GM12875 (cell line): ENCODE measurements around the gene KRTAP1-5.

Experiments used
- H3K4me3 ChIP-seq: one replicate; pipeline ENCODE4 v1.5.1; 2011; ENCODE audit warnings: low read depth, low read length, control low read depth
- TF ChIP-seq, protein P1 (sequence below): IDR thresholded peaks from 2 replicates; pipeline ENCODE4 v1.5.1; 2011; ENCODE audit warnings: low read depth, mild to moderate bottlenecking, control low read depth, inconsistent platforms, low read length, moderate library complexity, borderline replicate concordance; ENCODE audit not compliant: insufficient read depth

The KRTAP1-5 gene

DNA sequence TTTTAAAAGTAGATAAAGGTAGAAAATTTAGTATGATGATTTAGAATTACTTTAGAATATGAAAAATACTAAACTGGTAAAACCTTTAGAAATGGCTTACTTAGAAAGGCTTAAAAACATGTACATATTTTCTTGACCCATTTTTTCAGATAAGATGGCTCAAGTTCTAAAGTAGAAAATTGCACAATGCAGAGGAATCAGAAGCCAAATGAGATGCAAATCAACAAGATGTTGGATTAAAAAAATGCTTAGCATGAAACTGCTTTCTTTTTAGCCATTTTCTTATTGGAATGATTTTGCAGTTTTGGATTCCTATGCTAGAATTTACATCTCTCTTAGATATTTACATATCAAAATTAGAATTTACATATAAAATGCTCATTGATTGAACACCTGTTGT, 16.6 kb downstream of the KRTAP1-5 start:
- TF ChIP-seq, protein P1, sequence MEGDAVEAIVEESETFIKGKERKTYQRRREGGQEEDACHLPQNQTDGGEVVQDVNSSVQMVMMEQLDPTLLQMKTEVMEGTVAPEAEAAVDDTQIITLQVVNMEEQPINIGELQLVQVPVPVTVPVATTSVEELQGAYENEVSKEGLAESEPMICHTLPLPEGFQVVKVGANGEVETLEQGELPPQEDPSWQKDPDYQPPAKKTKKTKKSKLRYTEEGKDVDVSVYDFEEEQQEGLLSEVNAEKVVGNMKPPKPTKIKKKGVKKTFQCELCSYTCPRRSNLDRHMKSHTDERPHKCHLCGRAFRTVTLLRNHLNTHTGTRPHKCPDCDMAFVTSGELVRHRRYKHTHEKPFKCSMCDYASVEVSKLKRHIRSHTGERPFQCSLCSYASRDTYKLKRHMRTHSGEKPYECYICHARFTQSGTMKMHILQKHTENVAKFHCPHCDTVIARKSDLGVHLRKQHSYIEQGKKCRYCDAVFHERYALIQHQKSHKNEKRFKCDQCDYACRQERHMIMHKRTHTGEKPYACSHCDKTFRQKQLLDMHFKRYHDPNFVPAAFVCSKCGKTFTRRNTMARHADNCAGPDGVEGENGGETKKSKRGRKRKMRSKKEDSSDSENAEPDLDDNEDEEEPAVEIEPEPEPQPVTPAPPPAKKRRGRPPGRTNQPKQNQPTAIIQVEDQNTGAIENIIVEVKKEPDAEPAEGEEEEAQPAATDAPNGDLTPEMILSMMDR: no peak

DNA sequence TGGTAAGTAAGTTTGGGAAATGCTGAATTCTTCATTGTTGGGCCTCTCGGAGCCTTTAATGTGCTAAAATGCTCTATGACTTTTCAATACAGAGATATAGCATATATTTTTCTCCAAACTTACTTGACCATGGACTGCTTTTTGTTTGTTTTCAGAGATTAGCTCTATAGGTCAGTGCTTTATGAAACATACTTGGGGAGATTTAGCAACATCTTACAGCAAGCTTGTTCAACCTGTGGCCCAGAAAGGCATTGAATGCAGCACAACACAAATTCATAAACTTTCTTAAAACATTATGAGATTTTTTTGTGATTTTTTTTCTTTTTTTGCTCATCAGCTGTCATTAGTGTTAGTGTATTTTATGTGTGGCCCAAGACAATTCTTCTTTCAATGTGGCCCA, 17.1 kb downstream of the KRTAP1-5 start:
- TF ChIP-seq, protein P1: no peak
- no peak overlapping the region for H3K4me3 ChIP-seq

More for the DNA sequence above, 16.6 kb downstream of the KRTAP1-5 start:
- H3K4me3 ChIP-seq: no peak overlapping the region

DNA sequence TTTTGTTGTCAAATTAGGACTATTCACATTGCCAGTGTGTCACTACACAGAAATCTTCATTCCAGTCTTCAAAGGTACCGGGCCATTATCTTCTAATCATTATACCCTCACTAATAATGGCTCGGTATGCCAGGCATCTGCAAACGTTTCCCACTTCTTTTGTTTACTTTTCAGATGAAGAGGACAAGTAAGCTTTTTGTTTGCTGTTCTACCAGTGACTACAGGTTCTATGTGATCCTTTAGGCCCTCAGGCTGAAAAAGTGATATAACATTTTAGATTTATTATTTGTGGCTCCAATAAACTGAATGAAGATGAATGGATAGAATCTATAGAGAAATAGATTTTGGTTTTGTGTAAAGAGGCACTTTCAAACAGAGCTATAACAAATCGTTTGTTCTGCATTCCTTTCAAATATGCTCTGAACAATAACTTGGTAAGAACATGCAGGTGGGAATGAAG, 17.7 kb downstream of the KRTAP1-5 start:
- TF ChIP-seq, protein P1: no peak
- no peak overlapping the region for H3K4me3 ChIP-seq

DNA sequence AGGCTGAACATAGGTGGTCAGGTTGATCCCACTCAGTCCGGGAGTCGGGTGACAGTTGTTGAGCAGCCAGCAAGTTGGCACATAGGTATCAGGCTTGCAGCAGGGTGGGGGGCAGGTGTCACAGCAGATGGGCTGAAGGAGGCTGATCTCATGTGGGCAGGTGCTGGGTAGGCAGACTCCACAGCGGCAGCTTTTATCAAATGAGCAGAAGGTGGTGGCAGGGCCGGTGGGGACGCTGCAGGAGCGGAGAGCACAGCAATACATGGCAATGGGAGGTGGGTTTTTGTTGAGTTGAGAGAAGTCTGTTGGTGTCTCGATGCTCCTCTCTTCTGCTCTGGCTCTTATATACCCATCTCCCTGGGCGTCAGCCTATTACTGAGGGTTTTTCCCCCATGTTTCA, 18.2 kb downstream of the KRTAP1-5 start, which contains the start of gene KRTAP3-1:
Gene KRTAP3-1 (minus strand): TSS at position 318 of the 400 bp plus-strand sequence. CDS start 54 bp downstream, at position 264.
- TF ChIP-seq, protein P1: no peak
- no peak within 1 kb of the TSS for H3K4me3 ChIP-seq

DNA sequence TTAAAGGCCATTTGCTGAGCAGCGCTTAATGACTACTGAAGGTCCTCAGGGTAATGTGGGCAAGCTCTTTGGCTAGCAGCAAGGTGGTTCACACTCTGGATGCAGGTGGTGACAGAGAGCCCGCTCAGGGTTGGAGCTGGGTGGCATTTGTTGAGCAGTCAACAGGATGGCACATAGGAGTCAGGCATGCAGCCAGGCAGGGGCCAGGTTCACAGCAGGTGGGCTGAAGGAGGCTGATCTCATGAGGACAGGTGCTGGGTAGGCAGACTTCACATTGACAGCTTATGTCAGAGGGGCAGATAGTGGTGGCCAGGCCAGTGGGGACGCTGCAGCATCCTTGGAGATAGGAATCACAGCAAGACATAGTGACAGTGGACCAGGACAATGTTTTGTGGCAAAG, 22.6 kb downstream of the KRTAP1-5 start:
- no peak overlapping the region for H3K4me3 ChIP-seq
- TF ChIP-seq, protein P1: no peak

DNA sequence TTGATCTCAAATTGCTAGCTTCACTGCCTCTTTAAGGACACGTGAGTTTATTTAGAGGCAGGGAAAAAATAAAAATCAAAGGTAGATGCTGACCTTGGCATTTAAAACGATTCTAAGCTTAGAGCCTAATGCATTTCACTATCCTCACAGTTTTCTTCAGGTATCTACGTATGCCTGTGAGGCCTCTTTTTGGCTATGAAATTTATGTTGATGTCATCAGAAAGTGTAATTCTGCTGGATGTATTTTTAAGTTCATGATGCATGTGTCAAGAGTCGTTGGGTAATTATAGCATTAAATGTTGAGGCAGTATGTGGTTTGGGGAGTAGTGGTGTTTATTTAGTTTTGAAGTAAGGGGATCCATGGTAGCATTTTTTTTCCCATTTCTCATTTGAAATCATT, 23.1 kb downstream of the KRTAP1-5 start:
- TF ChIP-seq, protein P1: no peak
- no peak overlapping the region for H3K4me3 ChIP-seq

DNA sequence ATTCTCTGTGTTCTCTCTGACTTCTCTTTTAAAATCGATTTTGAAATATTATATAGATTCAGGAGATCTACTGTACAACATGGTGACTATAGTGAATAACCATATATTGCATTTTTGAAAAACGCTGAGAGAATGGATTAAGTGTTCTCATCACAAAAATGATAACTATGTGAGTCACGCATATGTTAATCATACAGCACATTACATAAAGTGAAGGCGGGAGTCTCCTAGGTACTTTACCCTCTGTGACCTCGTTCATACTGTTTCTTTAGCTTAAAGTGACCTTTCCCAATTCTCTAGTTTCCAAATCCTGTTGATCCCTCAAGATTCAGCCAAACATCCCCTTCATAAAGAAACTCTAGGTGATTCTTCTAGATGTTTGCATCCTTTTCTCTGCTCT, 24.2 kb downstream of the KRTAP1-5 start:
- TF ChIP-seq, protein P1: no peak

More for the DNA sequence above, 24.2 kb downstream of the KRTAP1-5 start:
- no peak overlapping the region for H3K4me3 ChIP-seq
